ENCODE data around the gene NME3. TPM values are rescaled to one million over a fixed set of nuclear protein-coding genes. Genes with fewer than 3 reads are reported as not detected.
"Not testable (repeated sequence)": the region's sequence is repeated elsewhere in the genome, so short reads cannot be mapped to it uniquely, and the experiment has no call there.

The NME3 gene
- total RNA-seq, 4 donors from 2014 or later: 35.3 to 208 (median 59.7) TPM

GRCh38 chr16:1807626-1808025, 36.3 kb upstream of the NME3 start:
- TF ChIP-seq POLR2A (IDR thresholded peaks at IDR 0.05) (no peak), CTCF (IDR thresholded peaks at IDR 0.05) (no peak)
- no peak overlapping the region for H3K27ac ChIP-seq
- H3K9me3 ChIP-seq: no peaks in the 10 kb centered on the region
- no peak for DNase-seq
- intact Hi-C loops (cut with DNase I; ENCODE audit: low total_unique reads): no loop called here
- H3K4me1 ChIP-seq: no peaks in the 10 kb centered on the region
- H3K36me3 ChIP-seq: no peaks in the 10 kb centered on the region
- no peaks in the 10 kb centered on the region for H3K27me3 ChIP-seq
- no peak overlapping the region for H3K4me3 ChIP-seq

GRCh38 chr16:1800701-1801100, 29.4 kb upstream of the NME3 start:
- H3K4me3 ChIP-seq: no peak overlapping the region
- H3K27me3 ChIP-seq: no peaks in the 10 kb centered on the region
- H3K27ac ChIP-seq: no peak overlapping the region
- H3K4me1 ChIP-seq: no peaks in the 10 kb centered on the region
- no peaks in the 10 kb centered on the region for H3K36me3 ChIP-seq
- intact Hi-C loops (cut with DNase I; ENCODE audit: low total_unique reads): no loop called here
- DNase-seq: no peak
- no peak for TF ChIP-seq CTCF (IDR thresholded peaks at IDR 0.05)
- no peak for TF ChIP-seq POLR2A (IDR thresholded peaks at IDR 0.05)
- H3K9me3 ChIP-seq: no peaks in the 10 kb centered on the region

- H3K27ac ChIP-seq; intact Hi-C loops (cut with DNase I; ENCODE audit: low total_unique reads); H3K4me1 ChIP-seq; DNase-seq; H3K27me3 ChIP-seq; H3K36me3 ChIP-seq; H3K9me3 ChIP-seq; H3K4me3 ChIP-seq: not testable (repeated sequence)
Measured at GRCh38 chr16:1799263-1799662, 27.9 kb upstream of the NME3 start.

GRCh38 chr16:1794908-1795666, 23.7 kb upstream of the NME3 start:
- Histone ChIP-seq H3K27me3 (no peaks in the 10 kb centered on the region), H3K9me3 (no peaks in the 10 kb centered on the region), H3K27ac (no peak overlapping the region), H3K36me3 (no peaks in the 10 kb centered on the region), H3K4me3 (no peak overlapping the region), H3K4me1 (no peaks in the 10 kb centered on the region)
- DNase-seq: no peak
- intact Hi-C loops (cut with DNase I; ENCODE audit: low total_unique reads): no loop called here
- TF ChIP-seq CTCF (IDR thresholded peaks at IDR 0.05): no peak
- TF ChIP-seq POLR2A (IDR thresholded peaks at IDR 0.05): no peak

GRCh38 chr16:1794221-1794871, 23.0 kb upstream of the NME3 start:
- intact Hi-C loops (cut with DNase I; ENCODE audit: low total_unique reads): no loop called here

More at GRCh38 chr16:1794221-1794871, 23.0 kb upstream of the NME3 start:
- no peaks in the 10 kb centered on the region for H3K36me3 ChIP-seq
- TF ChIP-seq CTCF (IDR thresholded peaks at IDR 0.05): no peak
- no peak for TF ChIP-seq POLR2A (IDR thresholded peaks at IDR 0.05)
- no peak overlapping the region for H3K27ac ChIP-seq
- H3K27me3 ChIP-seq: no peaks in the 10 kb centered on the region
- H3K4me1 ChIP-seq: no peaks in the 10 kb centered on the region
- no peaks in the 10 kb centered on the region for H3K9me3 ChIP-seq
- DNase-seq: no peak
- no peak overlapping the region for H3K4me3 ChIP-seq
